Measurements from ENCODE around the gene SLC26A5. TPM values are rescaled to one million over a fixed set of nuclear protein-coding genes. Genes with fewer than 3 reads are reported as not detected.

The SLC26A5 gene
- polyA plus RNA-seq, 1 experiment: not detected

DNA sequence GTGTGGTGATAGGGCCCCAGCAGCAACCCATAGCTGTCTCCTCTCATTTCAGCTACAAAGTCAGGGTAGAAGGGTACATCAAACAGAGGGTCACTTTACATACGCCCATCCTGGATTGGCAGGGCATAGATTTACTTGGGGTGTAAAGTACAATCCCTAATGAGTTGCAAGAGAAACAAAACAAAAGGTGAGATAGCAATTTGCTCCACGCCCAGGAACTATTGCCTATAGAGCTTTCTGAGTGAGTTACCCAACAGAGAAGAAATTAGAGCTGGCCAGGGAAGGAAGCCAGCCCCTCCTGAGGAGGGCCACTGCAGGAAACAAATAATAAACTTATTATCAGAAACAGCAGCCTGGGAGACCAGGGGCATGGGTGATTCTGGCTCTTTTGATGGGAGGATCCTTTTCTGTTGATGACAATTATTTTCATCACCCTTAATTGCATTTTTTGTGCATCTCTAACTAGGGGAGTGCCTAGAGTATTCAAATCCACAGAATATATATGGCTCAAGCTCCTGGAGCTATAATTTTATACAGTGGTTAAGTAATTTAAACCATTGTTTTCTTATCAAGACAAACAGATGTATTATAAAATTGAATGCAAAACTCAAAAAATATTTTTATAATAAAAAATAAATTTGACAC, 47.4 kb downstream of the SLC26A5 start:
- ChIA-PET CTCF (no interaction called here), POLR2A (no interaction called here)
- TF ChIP-seq, protein P1, sequence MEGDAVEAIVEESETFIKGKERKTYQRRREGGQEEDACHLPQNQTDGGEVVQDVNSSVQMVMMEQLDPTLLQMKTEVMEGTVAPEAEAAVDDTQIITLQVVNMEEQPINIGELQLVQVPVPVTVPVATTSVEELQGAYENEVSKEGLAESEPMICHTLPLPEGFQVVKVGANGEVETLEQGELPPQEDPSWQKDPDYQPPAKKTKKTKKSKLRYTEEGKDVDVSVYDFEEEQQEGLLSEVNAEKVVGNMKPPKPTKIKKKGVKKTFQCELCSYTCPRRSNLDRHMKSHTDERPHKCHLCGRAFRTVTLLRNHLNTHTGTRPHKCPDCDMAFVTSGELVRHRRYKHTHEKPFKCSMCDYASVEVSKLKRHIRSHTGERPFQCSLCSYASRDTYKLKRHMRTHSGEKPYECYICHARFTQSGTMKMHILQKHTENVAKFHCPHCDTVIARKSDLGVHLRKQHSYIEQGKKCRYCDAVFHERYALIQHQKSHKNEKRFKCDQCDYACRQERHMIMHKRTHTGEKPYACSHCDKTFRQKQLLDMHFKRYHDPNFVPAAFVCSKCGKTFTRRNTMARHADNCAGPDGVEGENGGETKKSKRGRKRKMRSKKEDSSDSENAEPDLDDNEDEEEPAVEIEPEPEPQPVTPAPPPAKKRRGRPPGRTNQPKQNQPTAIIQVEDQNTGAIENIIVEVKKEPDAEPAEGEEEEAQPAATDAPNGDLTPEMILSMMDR (IDR thresholded peaks at IDR 0.05; ENCODE audit: insufficient read depth, low read depth, low read length): no peak
- Histone ChIP-seq H3K36me3 (ENCODE audit: control insufficient read depth, insufficient read depth, low read length) (no peaks in the 10 kb centered on the region), H3K4me3 (ENCODE audit: low read depth, low read length) (no peak overlapping the region), H3K27me3 (ENCODE audit: control insufficient read depth, insufficient read depth, low read length) (no peaks in the 10 kb centered on the region)
- DNase-seq (ENCODE audit: low read depth): no peak

DNA sequence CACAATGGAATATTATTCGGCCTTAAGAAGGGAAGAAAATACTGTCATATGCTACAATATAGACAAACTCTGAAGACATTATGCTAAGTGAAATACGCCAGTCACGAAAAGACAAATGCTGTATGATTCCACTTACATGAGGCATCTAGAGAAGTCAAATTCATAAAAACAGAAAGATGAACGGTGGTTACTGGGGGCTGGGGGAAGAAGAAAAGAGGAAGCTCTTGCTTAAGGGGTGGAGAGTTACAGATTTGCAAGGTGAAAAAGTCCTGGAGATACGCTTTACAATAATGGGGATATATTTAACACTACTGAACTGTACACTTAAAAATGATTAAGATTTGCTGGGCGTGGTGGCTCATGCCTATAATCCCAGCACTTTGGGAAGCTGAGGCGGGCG, 49.5 kb downstream of the SLC26A5 start:
- ChIA-PET POLR2A (no interaction called here), CTCF (no interaction called here)
- Histone ChIP-seq H3K4me3 (ENCODE audit: low read depth, low read length) (no peak overlapping the region), H3K27me3 (ENCODE audit: control insufficient read depth, insufficient read depth, low read length) (no peaks in the 10 kb centered on the region), H3K36me3 (ENCODE audit: control insufficient read depth, insufficient read depth, low read length) (no peaks in the 10 kb centered on the region)
- no peak for DNase-seq (ENCODE audit: low read depth)
- TF ChIP-seq, protein P1 (IDR thresholded peaks at IDR 0.05; ENCODE audit: insufficient read depth, low read depth, low read length): no peak

DNA sequence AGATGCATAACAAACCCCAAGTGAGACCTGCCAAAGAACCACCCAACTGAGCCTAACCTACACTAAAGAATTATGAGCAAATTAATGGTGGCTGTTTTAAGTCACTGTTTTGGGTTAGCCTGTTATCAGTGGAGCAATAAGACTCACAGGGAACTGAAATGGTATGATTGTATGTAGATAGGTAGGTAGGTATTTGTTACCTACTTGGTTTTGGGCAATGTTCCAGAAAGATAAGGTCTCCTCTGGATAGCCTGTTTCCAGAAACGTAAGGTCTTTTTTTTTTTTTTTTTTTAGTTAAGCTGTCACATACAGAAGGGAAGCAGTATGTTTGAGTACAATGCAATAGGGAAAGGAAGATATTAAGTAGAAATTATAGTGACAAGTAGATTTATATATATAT, 50.9 kb downstream of the SLC26A5 start:
- POLR2A ChIA-PET: no interaction called here
- TF ChIP-seq, protein P1 (IDR thresholded peaks at IDR 0.05; ENCODE audit: insufficient read depth, low read depth, low read length): no peak
- no peak for DNase-seq (ENCODE audit: low read depth)
- H3K27me3 ChIP-seq (ENCODE audit: control insufficient read depth, insufficient read depth, low read length): no peaks in the 10 kb centered on the region
- H3K36me3 ChIP-seq (ENCODE audit: control insufficient read depth, insufficient read depth, low read length): no peaks in the 10 kb centered on the region
- H3K4me3 ChIP-seq (ENCODE audit: low read depth, low read length): no peak overlapping the region
- CTCF ChIA-PET: no interaction called here

DNA sequence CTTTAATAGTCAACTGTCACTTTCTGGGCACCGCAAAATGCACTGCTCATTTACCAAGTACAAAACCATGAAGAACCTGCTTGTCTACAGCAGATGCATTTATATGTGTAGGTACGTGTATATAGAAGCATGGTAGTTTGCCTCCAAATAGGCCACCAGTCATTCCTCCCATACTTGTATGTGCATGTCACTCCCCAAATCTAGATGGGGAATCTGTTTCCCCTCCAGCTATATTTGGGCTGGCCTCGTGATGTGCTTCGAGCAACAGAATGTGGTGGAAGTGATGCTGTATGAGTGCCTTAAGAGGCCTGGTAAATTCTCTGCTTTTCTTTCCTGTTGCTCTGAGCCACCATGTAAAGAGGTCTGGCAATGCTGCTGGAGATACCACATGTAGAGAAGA, 51.4 kb downstream of the SLC26A5 start:
- ChIA-PET CTCF (no interaction called here), POLR2A (no interaction called here)
- H3K4me3 ChIP-seq (ENCODE audit: low read depth, low read length): no peak overlapping the region
- H3K27me3 ChIP-seq (ENCODE audit: control insufficient read depth, insufficient read depth, low read length): no peaks in the 10 kb centered on the region
- no peak for DNase-seq (ENCODE audit: low read depth)
- H3K36me3 ChIP-seq (ENCODE audit: control insufficient read depth, insufficient read depth, low read length): no peaks in the 10 kb centered on the region
- TF ChIP-seq, protein P1 (IDR thresholded peaks at IDR 0.05; ENCODE audit: insufficient read depth, low read depth, low read length): no peak

DNA sequence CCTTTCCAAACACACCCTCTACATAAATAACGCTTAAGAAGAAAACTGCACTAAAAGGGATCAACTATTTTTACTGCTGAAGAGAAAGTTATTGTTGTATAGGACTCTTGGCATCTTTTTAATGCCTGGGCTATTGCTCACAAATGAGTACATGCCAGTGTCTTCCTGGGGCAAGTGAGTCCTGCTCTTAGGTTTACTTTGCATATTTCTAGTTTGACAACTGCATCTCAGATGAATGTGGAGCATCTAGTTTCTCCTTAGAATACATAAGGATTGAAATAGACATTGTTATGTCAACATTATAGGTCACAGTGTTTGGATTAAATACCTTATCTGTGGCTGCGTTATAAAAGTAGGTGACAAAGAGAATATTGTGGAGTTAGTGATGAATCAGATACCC, 54.0 kb downstream of the SLC26A5 start:
- DNase-seq (ENCODE audit: low read depth): no peak
- TF ChIP-seq, protein P1 (IDR thresholded peaks at IDR 0.05; ENCODE audit: insufficient read depth, low read depth, low read length): no peak
- ChIA-PET POLR2A (no interaction called here), CTCF (no interaction called here)
- H3K27me3 ChIP-seq (ENCODE audit: control insufficient read depth, insufficient read depth, low read length): no peaks in the 10 kb centered on the region
- H3K4me3 ChIP-seq (ENCODE audit: low read depth, low read length): no peak overlapping the region
- no peaks in the 10 kb centered on the region for H3K36me3 ChIP-seq (ENCODE audit: control insufficient read depth, insufficient read depth, low read length)

All from BJ (cell line).